Measurements from ENCODE around the gene ZNF774.

DNA sequence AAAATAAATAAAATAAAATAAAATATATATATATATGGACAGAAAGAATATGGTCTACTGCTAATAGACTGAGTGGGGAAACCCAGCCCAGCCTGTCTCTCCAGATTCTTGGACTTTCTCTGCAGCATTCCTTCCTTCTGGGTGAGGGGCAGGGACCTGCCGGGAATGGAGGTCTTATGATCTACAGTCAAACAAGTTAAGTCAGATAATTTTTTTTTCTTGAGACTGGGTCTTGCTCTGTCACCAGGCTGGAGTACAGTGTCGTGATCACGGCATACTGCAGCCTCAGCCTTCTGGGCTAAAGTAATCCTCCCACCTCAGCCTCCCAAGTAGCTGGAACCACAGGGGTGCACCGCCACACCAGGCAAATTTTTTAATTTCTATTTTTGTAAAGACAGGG is 33.5 kb upstream of the ZNF774 start:
- TF ChIP-seq, protein P1, sequence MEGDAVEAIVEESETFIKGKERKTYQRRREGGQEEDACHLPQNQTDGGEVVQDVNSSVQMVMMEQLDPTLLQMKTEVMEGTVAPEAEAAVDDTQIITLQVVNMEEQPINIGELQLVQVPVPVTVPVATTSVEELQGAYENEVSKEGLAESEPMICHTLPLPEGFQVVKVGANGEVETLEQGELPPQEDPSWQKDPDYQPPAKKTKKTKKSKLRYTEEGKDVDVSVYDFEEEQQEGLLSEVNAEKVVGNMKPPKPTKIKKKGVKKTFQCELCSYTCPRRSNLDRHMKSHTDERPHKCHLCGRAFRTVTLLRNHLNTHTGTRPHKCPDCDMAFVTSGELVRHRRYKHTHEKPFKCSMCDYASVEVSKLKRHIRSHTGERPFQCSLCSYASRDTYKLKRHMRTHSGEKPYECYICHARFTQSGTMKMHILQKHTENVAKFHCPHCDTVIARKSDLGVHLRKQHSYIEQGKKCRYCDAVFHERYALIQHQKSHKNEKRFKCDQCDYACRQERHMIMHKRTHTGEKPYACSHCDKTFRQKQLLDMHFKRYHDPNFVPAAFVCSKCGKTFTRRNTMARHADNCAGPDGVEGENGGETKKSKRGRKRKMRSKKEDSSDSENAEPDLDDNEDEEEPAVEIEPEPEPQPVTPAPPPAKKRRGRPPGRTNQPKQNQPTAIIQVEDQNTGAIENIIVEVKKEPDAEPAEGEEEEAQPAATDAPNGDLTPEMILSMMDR (IDR thresholded peaks at IDR 0.05), result no peak
- TF ChIP-seq POLR2A (IDR thresholded peaks at IDR 0.05) (no peak), POLR2AphosphoS5 (IDR thresholded peaks at IDR 0.05) (no peak)

Measured in breast epithelium (tissue), 3 donors.